GM13976 (cell line): Measurements from ENCODE around the gene ADAMTS9.

Experiments used
- DNase-seq: peaks from one replicate; pipeline ENCODE4 v3.0.0; 2012; ENCODE audit warnings: low spot score
- CTCF ChIP-seq: IDR thresholded peaks from 2 replicates; pipeline ENCODE4 v1.5.1; 2012; ENCODE audit warnings: borderline replicate concordance, mild to moderate bottlenecking; ENCODE audit not compliant: insufficient read depth; ENCODE audit errors: extremely low read depth, missing control alignments, control extremely low read depth
- in situ Hi-C: fragments of 300-500 bp; cut with MboI; formaldehyde crosslinking; loops from one replicate; pipeline ENCODE4 v1.12.0; 2022; ENCODE audit warnings: low sequenced_read_pairs, mixed read lengths, inconsistent platforms; ENCODE audit not compliant: unreplicated experiment

ADAMTS9 gene

DNA sequence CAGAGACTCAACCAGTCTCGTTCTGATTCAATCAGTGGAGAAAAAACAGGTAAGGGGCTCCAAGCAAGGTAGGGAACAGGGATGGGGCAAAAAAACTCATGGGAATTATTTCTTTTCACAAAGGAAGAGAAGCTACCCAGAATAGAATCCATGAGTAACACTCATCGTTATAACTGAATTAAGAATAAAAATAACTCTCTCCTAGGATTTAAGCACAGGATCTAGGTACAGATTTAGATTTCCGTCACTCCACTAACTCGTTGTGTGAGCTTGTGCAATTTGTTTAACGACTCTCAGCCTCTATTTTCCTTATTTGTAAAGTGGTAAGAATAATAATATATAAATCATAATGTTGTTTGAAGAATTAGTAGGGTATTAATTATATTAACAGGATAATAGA is 68.6 kb downstream of the ADAMTS9 start:
- no peak for TF ChIP-seq CTCF
- no peak for DNase-seq
- in situ Hi-C loops = no loop called here

DNA sequence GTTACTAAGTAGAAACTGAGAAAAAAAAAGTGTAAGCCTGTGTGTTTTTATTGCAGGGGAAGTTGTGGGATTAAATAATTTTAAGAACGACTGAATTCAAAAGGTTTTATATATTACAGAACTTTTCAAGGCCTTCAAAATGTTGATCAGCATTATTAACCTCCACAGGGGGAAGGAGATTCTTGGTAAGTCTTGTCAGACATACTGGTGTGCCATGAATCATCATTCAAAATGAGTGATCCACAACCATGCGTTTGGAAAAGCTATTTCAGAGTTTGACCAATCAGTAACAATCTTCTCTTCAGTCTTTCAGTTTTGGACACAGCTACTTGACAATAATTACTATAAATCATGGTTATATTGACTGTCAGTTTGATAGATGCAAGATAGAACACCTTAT is 70.2 kb downstream of the ADAMTS9 start:
- no peak for TF ChIP-seq CTCF
- in situ Hi-C loops = no loop called here
- no peak for DNase-seq

GRCh38 chr3:64616953-64617352 is 70.8 kb downstream of the ADAMTS9 start:
- in situ Hi-C loops = no loop called here
- no peak for DNase-seq
- TF ChIP-seq CTCF = no peak

DNA sequence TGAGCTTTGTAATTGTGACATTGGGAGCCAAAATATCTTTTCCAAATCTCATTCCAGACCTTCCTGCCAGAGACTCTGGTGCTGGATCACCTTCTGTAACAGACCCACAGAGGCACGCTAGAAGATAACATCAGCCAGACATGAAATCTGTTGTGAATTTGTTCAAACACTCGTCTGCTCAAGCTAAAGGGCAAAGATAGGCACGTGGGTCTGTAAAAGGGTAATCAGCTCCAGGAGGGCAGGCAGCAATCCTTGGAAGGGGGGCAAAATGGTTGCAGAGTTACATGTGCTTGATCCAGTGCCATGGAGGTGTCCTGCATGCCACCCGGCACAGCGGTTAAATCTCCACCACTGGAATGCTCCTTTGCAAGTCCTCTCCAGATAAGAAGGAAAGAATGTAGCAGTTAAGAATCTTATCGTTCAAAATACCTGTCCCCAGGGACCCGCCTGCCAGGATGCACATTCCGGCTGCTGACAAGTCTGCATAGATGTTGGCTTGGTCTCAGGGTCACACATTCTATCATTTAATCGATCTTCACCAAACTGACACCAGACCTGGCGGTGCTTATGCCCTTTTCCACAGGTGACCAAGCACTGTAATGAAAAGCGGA is 74.8 kb downstream of the ADAMTS9 start:
- no peak for TF ChIP-seq CTCF
- no peak for DNase-seq

GRCh38 chr3:64612082-64612860 is 75.5 kb downstream of the ADAMTS9 start:
- in situ Hi-C loops = no loop called here
- DNase-seq = no peak
- no peak for TF ChIP-seq CTCF

More for the DNA sequence above, 74.8 kb downstream of the ADAMTS9 start:
- in situ Hi-C loops = no loop called here

DNA sequence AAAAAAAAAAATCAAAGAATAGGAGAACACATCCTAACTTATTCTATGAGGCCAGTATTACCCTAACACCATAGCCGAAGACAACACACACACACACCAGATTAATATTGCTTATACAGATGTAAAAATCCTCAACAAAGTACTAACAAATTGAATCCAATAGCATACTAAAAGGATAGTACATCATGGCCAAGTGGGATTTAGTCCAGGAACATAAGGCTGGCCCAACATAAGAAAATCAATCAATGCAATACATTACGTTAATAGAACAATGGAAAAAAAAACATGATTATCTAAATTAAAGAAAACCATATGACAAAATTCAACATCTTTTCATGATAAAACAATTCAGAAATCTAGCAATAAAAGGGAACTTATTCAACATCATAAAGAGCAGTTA is 79.1 kb downstream of the ADAMTS9 start:
- DNase-seq = no peak
- in situ Hi-C loops = no loop called here
- TF ChIP-seq CTCF = no peak
